SHP77 treated with DMSO at 0.1 percent for 48 hours (cell line): ENCODE data around the gene RALGPS1.
A peak's percentile ranks its signal among the peaks of the same experiment; 100 is the strongest.

ENCODE experiments used
- DNase-seq: peaks from one replicate; lab custom pipeline; 2025; lab: John Stamatoyannopoulos, UW

The RALGPS1 gene

DNA sequence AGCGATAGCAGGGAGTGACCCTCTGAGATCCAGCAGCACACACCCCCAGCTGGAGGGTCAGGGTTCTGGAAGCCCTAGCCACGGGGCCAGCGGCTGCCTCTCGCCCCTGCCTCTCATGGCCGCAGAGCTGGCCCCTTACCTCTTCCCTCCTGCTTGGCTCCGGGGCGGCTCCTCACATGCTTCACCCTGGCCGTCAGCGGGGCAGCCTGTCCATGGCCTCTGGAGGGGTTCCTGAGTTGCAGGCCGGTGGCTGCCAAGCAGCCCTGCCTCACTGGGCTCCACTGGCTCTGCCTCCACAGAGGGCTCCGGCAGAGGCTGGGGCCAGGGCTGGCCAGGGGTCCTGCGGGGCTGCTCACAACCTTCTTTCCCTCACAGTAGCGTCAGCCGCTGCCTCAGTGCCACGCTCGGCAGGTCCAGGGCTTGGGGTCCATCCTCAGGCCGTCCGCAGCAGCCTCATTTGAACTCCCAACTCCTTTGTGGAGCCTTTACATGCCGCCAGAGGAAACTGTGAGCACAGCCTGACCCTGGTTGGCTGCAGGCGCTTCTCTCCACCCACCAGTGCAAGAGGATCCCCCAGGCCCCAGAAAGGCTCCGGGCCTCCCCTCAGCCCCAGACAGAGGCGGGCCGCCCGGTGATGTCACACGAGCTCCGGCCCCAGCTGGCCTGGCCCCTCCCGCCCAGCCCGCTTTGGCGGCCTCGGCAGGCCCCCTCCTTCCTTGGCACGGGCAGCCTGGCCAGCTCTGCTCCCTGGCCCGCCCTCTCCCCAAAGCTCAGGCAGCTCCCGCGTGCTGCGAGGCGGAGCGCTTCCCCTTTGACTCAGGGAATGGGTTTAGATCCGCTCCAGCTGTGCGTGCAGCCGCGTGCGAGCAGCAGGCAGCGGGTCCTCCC lies 207.8 kb downstream of the RALGPS1 start, which contains the start of gene ANGPTL2:
Gene ANGPTL2, minus strand, starts transcription at position 460 of the 888 bp plus-strand sequence. CDS start 13,904 bp downstream, outside the sequence.
- DNase-seq, result peak; percentile 33

DNA sequence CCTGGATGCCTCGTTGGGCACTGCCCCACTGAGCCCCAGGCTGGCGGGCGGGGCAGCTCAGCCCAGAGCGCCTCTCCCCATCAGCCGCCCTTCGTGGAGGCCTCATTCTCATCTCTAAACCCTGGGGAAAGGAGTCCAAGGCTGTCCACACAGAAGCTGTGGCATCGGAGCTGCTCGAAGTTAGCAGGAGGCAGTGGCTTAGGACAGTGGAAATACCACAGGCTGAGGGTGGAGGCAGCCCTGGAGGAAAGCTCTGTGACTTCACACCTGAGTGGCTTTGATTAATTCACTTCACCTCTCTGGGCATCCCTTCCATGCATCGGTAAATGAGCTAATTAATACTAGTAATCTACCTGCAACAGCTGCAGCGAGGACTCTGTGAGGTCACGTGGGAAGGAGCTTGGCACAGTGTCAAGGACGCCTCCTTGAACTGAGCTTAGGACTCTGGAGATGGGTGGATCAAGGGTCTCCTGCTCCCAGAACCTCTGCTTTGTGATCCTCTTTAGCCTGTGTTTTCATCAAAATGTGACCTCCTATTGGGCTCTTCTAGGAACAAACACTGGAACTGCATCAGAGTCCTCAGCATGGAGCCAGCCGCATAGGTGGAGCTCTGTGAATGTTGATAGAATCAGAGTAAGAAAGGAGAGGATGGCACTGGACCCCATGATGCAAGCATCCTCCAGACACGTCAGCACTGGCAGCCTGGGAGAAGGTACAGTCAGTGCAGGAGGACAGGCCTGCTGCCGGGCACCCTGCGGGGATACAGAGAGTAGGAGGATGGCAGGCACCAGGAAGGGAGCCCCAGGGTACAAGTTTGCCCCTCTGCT lies 208.7 kb downstream of the RALGPS1 start:
- DNase-seq, result no peak

GRCh38 chr9:127124111-127124531 lies 209.5 kb downstream of the RALGPS1 start:
- DNase-seq, result no peak

DNA sequence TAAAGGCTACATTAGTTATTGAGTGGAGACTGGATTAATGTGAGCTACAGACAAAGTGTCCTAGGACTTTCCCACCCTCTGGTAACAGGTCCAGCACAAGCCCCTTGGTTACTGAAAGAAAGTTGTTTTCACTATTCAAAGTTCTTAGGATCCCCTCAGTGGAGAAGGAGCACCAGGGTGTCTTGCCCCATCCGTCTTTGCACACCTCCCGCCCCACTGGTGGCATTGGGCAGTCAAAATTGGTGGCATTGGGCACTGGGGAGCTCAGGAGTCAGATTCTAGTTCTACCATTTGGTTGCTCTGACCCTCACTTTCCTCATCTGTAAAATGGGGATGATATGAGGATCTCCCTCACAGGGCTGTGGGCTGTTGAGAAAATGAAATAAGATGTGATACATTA lies 210.2 kb downstream of the RALGPS1 start:
- no peak for DNase-seq

- DNase-seq, result no peak
Measured at GRCh38 chr9:127126971-127127370, 212.4 kb downstream of the RALGPS1 start.

GRCh38 chr9:127128341-127129072 lies 213.9 kb downstream of the RALGPS1 start:
- no peak for DNase-seq

GRCh38 chr9:127129073-127129717 lies 214.6 kb downstream of the RALGPS1 start:
- DNase-seq, result no peak

DNA sequence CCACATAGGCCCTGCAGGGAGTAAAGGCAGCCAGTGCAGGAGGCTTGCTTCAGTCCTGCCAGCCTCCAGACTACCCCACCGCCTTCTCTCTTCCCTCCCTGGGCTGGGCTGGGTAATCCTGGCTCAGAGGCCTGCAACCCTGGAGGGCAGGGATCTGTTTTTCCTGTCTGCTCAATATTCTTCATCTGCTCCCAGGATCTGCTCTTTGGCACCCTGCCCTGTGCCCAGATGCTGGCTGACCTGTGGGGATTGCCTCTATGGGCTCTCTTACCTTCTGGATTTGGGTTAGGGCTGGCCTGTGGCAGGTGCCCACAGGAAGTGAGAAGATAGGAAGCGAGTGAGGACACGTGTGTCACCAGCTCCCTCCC lies 215.1 kb downstream of the RALGPS1 start:
- DNase-seq, result no peak

DNA sequence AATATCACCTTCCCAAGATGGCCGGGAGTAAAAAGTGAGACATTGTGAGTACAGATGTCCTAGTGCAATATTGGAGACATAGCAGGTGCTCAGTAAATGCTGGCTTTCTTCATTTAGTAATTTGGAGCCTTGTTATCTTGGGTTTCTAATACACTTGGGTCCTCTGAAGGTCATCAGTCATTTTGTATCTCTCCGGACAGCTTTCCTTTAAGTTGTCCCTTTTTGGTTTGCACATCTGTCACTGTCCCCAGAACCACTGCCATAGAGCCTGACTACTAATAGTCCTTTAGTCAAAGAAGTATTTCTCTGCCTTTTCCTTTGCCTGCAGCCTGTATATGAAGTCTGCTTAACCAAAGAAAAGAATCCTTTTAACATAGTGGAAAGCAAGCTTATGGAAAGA lies 215.7 kb downstream of the RALGPS1 start:
- DNase-seq, result no peak

GRCh38 chr9:127130661-127131538 lies 216.3 kb downstream of the RALGPS1 start:
- peak; percentile 83 for DNase-seq

- DNase-seq, result no peak
Measured at GRCh38 chr9:127131871-127132270, 217.3 kb downstream of the RALGPS1 start.

DNA sequence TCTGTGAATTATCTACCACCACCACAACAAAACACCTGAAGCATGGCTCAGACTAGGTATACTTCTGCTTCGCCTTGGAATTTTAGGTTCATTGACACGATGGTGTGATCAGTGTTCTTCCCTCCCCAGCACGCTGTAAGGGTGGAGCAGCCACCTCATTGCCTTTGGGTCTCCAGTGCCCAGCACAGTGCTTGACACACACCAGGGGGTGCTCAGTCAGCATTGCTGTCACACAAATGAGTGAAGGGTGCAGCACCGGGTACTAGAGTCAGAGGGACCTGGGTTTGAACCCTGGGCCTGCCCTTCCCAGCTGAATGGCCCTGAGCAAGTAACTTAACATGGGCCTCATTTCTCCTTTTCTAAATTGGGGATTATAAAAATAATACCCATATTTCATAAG lies 217.8 kb downstream of the RALGPS1 start:
- no peak for DNase-seq

DNA sequence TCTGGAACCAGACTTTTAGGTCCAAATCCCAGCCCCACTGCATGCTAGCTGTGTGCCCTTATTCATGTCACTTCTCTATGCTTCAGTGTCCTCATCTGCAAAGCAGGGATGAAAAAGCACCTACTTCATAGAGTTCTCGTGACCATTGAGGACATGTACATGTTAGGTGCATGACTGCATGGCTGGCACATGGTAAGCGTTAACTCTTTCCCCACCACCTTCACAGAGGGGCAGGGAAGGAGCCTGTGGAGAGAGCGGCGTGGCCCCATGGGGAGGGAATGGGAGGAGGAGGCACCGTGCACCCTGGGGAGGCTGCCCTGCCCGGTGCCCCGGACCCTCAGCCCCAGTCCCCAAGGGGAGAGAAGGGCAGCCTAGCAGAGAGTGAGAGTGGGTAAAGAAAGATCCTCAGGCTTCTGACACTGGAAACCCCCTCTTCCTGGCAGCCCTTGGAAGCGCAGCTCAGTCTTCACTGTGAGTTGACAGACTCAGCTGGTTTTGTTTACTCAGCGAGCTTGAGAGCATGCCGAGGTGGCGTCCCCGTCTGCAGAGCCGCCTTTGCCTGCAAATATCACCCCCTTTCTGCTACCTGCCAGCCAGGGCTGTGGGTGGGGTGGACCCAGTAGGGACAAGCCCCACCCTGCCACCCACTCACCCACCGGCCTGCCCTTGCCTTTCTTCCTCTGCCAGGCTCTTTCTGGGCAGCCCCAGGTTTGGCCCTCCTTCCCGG lies 218.5 kb downstream of the RALGPS1 start:
- DNase-seq, result peak; percentile 35

- no peak for DNase-seq
Measured at GRCh38 chr9:127133739-127134167, 219.2 kb downstream of the RALGPS1 start.

DNA sequence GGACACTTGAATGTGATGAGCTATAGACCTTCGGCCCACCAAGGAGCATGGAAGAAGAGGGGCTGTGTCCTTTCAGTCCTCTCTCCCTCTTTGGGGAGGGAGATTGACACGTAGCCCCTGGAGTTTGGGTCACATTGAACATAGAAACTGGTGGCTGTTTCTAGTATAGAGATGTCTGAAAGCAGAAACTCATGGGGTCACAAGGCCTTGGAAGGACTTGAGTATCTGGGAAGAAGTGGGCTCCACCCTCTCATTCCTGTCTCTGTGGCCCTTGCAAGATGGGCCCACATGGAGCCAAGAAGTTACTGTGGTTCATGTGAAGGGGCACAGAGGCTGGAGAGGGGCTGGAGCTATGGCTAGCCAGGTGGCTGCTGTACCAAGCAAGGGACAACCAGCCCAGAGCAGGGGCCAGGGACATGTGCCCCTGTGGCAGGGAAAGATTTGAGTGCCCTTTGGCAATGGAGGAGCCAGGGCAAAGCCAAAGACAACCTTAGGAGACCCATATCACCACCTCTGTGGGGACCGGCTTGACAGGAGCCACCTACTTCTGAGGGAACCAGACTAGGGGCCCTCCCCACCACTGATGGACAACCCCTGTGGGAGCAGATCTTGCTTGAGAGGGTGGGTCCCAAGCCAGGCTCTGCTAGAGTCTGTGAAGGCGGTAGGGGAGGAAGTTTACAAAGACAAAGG lies 220.6 kb downstream of the RALGPS1 start:
- no peak for DNase-seq

DNA sequence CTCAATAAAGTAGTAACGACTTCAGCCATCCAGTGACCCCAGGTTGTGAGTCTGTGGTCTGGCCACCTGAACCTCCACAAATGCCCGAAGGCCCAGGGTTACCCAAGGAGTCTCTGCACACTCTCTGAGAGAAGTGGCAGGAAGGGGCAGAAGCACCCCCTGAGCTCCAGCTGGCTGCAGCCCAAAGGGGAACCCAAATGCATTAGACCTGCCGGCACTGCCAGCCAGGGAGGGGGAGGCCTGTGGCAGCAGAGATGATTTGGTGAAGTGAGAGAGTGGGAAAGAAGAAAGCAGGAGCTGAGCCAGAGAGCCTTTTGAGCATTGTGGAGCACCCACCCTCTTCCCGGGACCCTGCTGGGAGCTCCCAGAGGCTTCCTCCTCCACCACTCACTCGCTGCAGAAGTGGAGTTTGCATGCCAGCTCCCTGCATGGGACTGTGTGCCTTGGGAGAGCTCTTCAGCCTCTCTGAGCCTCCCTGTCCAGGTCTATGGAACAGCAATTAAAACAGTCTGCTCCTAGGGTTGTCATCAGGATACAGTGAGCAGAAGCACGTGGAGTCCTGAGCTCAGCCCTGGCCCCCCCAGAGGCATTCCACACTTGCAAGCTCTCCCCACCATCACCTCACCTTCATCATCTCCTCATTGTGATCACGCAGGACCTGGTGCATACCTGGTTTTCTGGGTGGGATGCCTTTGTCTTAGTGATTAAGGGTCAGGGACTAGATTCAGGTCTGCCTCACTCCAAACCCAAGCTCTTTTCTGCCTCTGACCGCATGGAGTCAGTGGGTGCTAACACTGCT lies 221.7 kb downstream of the RALGPS1 start:
- no peak for DNase-seq

GRCh38 chr9:127136880-127137639 lies 222.5 kb downstream of the RALGPS1 start:
- DNase-seq, result no peak
